Measurements from ENCODE around the gene IZUMO3.

Gene IZUMO3

DNA sequence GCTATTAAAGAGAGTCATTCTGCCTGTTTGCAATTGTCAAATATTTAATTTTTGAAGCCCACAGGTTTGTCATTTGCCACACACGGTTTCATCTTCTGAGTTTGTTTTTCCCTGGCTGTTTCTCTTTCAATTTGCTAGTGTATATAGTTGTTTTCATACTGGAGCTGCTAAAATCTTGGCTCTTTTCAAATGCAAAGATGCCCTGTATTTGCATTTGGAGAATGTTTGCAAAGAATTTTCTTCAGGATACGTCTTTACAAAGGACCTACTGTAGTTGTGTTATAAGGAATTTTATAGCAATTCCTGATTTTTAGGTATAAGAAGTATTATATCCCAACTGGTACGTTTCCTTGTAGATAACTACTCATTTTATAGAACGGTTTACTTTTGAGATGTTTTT lies 48.0 kb downstream of the IZUMO3 start:
- intact Hi-C loops (cut with DNase I; ENCODE audit: low total_unique reads): no loop called here
- TF ChIP-seq, protein P1, sequence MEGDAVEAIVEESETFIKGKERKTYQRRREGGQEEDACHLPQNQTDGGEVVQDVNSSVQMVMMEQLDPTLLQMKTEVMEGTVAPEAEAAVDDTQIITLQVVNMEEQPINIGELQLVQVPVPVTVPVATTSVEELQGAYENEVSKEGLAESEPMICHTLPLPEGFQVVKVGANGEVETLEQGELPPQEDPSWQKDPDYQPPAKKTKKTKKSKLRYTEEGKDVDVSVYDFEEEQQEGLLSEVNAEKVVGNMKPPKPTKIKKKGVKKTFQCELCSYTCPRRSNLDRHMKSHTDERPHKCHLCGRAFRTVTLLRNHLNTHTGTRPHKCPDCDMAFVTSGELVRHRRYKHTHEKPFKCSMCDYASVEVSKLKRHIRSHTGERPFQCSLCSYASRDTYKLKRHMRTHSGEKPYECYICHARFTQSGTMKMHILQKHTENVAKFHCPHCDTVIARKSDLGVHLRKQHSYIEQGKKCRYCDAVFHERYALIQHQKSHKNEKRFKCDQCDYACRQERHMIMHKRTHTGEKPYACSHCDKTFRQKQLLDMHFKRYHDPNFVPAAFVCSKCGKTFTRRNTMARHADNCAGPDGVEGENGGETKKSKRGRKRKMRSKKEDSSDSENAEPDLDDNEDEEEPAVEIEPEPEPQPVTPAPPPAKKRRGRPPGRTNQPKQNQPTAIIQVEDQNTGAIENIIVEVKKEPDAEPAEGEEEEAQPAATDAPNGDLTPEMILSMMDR (IDR thresholded peaks at IDR 0.05): no peak
- no peaks in the 10 kb centered on the region for H3K36me3 ChIP-seq

More for the DNA sequence above, 48.0 kb downstream of the IZUMO3 start:
- no peaks in the 10 kb centered on the region for H3K27me3 ChIP-seq
- H3K9me3 ChIP-seq: no peaks in the 10 kb centered on the region
- no peak for DNase-seq
- H3K27ac ChIP-seq: no peak overlapping the region
- no peaks in the 10 kb centered on the region for H3K4me1 ChIP-seq
- H3K4me3 ChIP-seq: no peak overlapping the region
